ENCODE data around the gene C19orf67.

C19orf67 gene

GRCh38 chr19:14094854-14095253 lies 9.3 kb upstream of the C19orf67 start:
- Mint-ChIP-seq H3K27me3 (no peaks in the 10 kb centered on the region), H3K4me1 (peaks cover 13% of the 10 kb centered on the region), H3K9me3 (peaks cover 8% of the 10 kb centered on the region in 2 donors), H3K27ac (no peak overlapping the region), H3K4me3 (no peak overlapping the region)
- DNase-seq (no peak), ATAC-seq (no peak)

GRCh38 chr19:14093117-14093823 lies 7.7 kb upstream of the C19orf67 start:
- Mint-ChIP-seq H3K27ac (no peak overlapping the region), H3K9me3 (peaks cover 8% of the 10 kb centered on the region in 2 donors), H3K27me3 (no peaks in the 10 kb centered on the region), H3K4me1 (peaks cover 24% of the 10 kb centered on the region), H3K4me3 (no peak overlapping the region)
- no peak for ATAC-seq
- no peak for DNase-seq

- Mint-ChIP-seq H3K4me3 (peak overlapping the region; percentile 97 to 99), H3K27me3 (no peaks in the 10 kb centered on the region), H3K4me1 (peaks cover 28% of the 10 kb centered on the region), H3K9me3 (peaks cover 8% of the 10 kb centered on the region in 2 donors), H3K27ac (peak overlapping the region; percentile 97 to 98)
- ATAC-seq (peak; percentile 34), DNase-seq (peak in 1 of 2 donors; percentile 72)
Observed at GRCh38 chr19:14091813-14092462, 6.4 kb upstream of the C19orf67 start.

GRCh38 chr19:14091081-14091812 lies 5.7 kb upstream of the C19orf67 start:
- Mint-ChIP-seq H3K4me3 (peak overlapping the region; percentile 97 to 99), H3K27me3 (no peaks in the 10 kb centered on the region), H3K27ac (peak overlapping the region; percentile 97 to 98), H3K9me3 (peaks cover 8% of the 10 kb centered on the region in 2 donors), H3K4me1 (peaks cover 28% of the 10 kb centered on the region)
- peak; percentile 80 for ATAC-seq
- DNase-seq: peak; percentile 80 to 81

- peaks cover 28% of the 10 kb centered on the region for H3K4me1 Mint-ChIP-seq
- peak within 1 kb of the TSS; percentile 97 to 98 for H3K27ac Mint-ChIP-seq
- H3K4me3 Mint-ChIP-seq: peak within 1 kb of the TSS; percentile 97 to 99
- peak; percentile 64 for ATAC-seq
- peaks cover 8% of the 10 kb centered on the region in 2 donors for H3K9me3 Mint-ChIP-seq
- H3K27me3 Mint-ChIP-seq: no peaks in the 10 kb centered on the region
- peak in 1 of 2 donors; percentile 78 for DNase-seq
Observed at GRCh38 chr19:14090509-14091080, 5.0 kb upstream of the C19orf67 start, which contains the start of gene SAMD1. Gene SAMD1, minus strand, starts transcription at chr19:14090751.

GRCh38 chr19:14089662-14090508 lies 4.3 kb upstream of the C19orf67 start:
- Mint-ChIP-seq H3K27me3 (no peaks in the 10 kb centered on the region), H3K4me3 (peak overlapping the region; percentile 78 to 99), H3K9me3 (peaks cover 8% of the 10 kb centered on the region in 2 donors), H3K27ac (no peak overlapping the region), H3K4me1 (peaks cover 28% of the 10 kb centered on the region)
- ATAC-seq (peak; percentile 25), DNase-seq (peak; percentile 59 to 66)

GRCh38 chr19:14089412-14089661 lies 3.8 kb upstream of the C19orf67 start:
- peak overlapping the region; percentile 62 to 73 for H3K4me3 Mint-ChIP-seq
- no peak for ATAC-seq
- H3K4me1 Mint-ChIP-seq: peaks cover 28% of the 10 kb centered on the region
- peak overlapping the region in 1 of 2 donors; percentile 71 for H3K27ac Mint-ChIP-seq
- peaks cover 8% of the 10 kb centered on the region in 2 donors for H3K9me3 Mint-ChIP-seq
- DNase-seq: no peak
- no peaks in the 10 kb centered on the region for H3K27me3 Mint-ChIP-seq

- Mint-ChIP-seq H3K4me1 (peaks cover 28% of the 10 kb centered on the region), H3K27ac (peak overlapping the region in 1 of 2 donors; percentile 71), H3K4me3 (peak overlapping the region; percentile 62 to 73), H3K9me3 (peaks cover 8% of the 10 kb centered on the region in 2 donors), H3K27me3 (no peaks in the 10 kb centered on the region)
- ATAC-seq: no peak
- DNase-seq: no peak
Observed at GRCh38 chr19:14088634-14089411, 3.2 kb upstream of the C19orf67 start.

GRCh38 chr19:14086098-14086497 lies 515 bp upstream of the C19orf67 start:
- Mint-ChIP-seq H3K27ac (no peak overlapping the region), H3K4me1 (peaks cover 29% of the 10 kb centered on the region), H3K9me3 (no peaks in the 10 kb centered on the region), H3K27me3 (no peaks in the 10 kb centered on the region), H3K4me3 (no peak overlapping the region)
- DNase-seq (no peak), ATAC-seq (no peak)

GRCh38 chr19:14082675-14082960 lies 3.0 kb downstream of the C19orf67 start:
- DNase-seq (no peak), ATAC-seq (no peak)
- Mint-ChIP-seq H3K4me1 (peaks cover 20% of the 10 kb centered on the region), H3K9me3 (no peaks in the 10 kb centered on the region), H3K27me3 (no peaks in the 10 kb centered on the region), H3K4me3 (peak overlapping the region; percentile 85 to 97), H3K27ac (peak overlapping the region; percentile 57 to 83)

GRCh38 chr19:14081797-14082674 lies 3.5 kb downstream of the C19orf67 start:
- peak overlapping the region; percentile 93 to 98 for H3K27ac Mint-ChIP-seq
- peak overlapping the region; percentile 85 to 97 for H3K4me3 Mint-ChIP-seq
- H3K4me1 Mint-ChIP-seq: peaks cover 20% of the 10 kb centered on the region
- no peaks in the 10 kb centered on the region for H3K27me3 Mint-ChIP-seq
- H3K9me3 Mint-ChIP-seq: no peaks in the 10 kb centered on the region
- peak; percentile 52 for ATAC-seq
- DNase-seq: peak; percentile 34 to 62

- no peaks in the 10 kb centered on the region for H3K9me3 Mint-ChIP-seq
- no peaks in the 10 kb centered on the region for H3K27me3 Mint-ChIP-seq
- peak overlapping the region; percentile 85 to 97 for H3K4me3 Mint-ChIP-seq
- ATAC-seq (peak; percentile 93), DNase-seq (peak; percentile 98 to 99)
- H3K4me1 Mint-ChIP-seq: peaks cover 20% of the 10 kb centered on the region
- peak overlapping the region; percentile 97 to 98 for H3K27ac Mint-ChIP-seq
Observed at GRCh38 chr19:14080887-14081796, 4.4 kb downstream of the C19orf67 start.

- no peak overlapping the region for H3K27ac Mint-ChIP-seq
- no peak for DNase-seq
- no peaks in the 10 kb centered on the region for H3K9me3 Mint-ChIP-seq
- no peak overlapping the region for H3K4me3 Mint-ChIP-seq
- H3K27me3 Mint-ChIP-seq: no peaks in the 10 kb centered on the region
- ATAC-seq: no peak
- H3K4me1 Mint-ChIP-seq: peaks cover 39% of the 10 kb centered on the region
Observed at GRCh38 chr19:14078411-14078810, 7.2 kb downstream of the C19orf67 start.

All from stimulated activated naive CD8-positive, alpha-beta T cell treated with anti-CD3 and anti-CD28 coated beads, Interleukin-15, amount 100 ng/mL, for 72 hours (primary cell).